ENCODE measurements around the gene RPS21. TPM values are rescaled to one million over a fixed set of nuclear protein-coding genes. Genes with fewer than 3 reads are reported as not detected.

Gene RPS21
- total and polyA plus RNA-seq, 2 of the 13 experiments (the other 11 are each of a cell fraction or from before 2014, with no cell fraction given), result 2,647 to 11,063 TPM

GRCh38 chr20:62430311-62430853, 43.5 kb downstream of the RPS21 start:
- ChIA-PET POLR2A (interaction anchor here (0.7 to 1.6 kb wide), 2 partner anchors 18 to 20 kb away, joined by 3 read pairs; no protein-coding TSS in a partner anchor), CTCF (ENCODE audit: low intra/inter-chr PET ratio, low total read pairs) (no interaction called here)
- H3K79me2 ChIP-seq (ENCODE audit: insufficient read depth, low read length), result no peaks in the 10 kb centered on the region
- in situ Hi-C loops (cut with HindIII; ENCODE audit: extremely low pct_ligation_motif_present, low pct_unique_long_range_greater_than_20kb), result no loop called here
- H4K20me1 ChIP-seq (ENCODE audit: insufficient read depth, low read length), result peaks cover 9% of the 10 kb centered on the region; the same call in 1 of the 2 replicates
- peaks cover 42% of the 10 kb centered on the region for H3K4me1 ChIP-seq (ENCODE audit: insufficient read depth, low read length)
- no TSS peak for BruUV-seq (replicated peaks)
- ATAC-seq (peak; percentile 29), FAIRE-seq (no peak), DNase-seq (ENCODE audit: low spot score) (peak; percentile 62)
- no peak overlapping the region; the same call in 1 of the 2 replicates for H3K4me2 ChIP-seq (ENCODE audit: low read depth, low read length)
- no peak overlapping the region for H3K27ac ChIP-seq (ENCODE audit: extremely low read length, insufficient read depth, low read length)
- no peaks in the 10 kb centered on the region for H3K9me3 ChIP-seq (ENCODE audit: low read length)
- H3K4me3 ChIP-seq (replicated peaks in 1 of 3; ENCODE audit: insufficient read depth in 1 of 3, low read depth in 2 of 3, low read length in 3 of 3), result no peak overlapping the region
- H2AFZ ChIP-seq (ENCODE audit: low read length), result no peak overlapping the region
- H3K9ac ChIP-seq (ENCODE audit: insufficient read depth, low read depth, low read length), result no peak overlapping the region
- H3K36me3 ChIP-seq (replicated peaks in 1 of 2; ENCODE audit: control insufficient read depth in 1 of 2, insufficient read depth in 2 of 2, low read length in 2 of 2), result no peaks in the 10 kb centered on the region
- intact Hi-C loops (cut with micrococcal nuclease; ENCODE audit: unreplicated experiment), result no loop called here
- under 1% methylated on average over 9 of the region's 10 CpGs for WGBS (ENCODE audit: low lambda C conversion rate)
- peaks cover 22 to 94% of the 10 kb centered on the region in 2 experiments for H3K27me3 ChIP-seq (ENCODE audit: control insufficient read depth in 1 of 2, insufficient read depth in 2 of 2, low read length in 2 of 2)
- TF ChIP-seq ZIK1 (CRISPR knock-in tag; IDR thresholded peaks at IDR 0.05; ENCODE audit: borderline replicate concordance, low read depth) (no peak), IRX3 (CRISPR knock-in tag; IDR thresholded peaks at IDR 0.05; ENCODE audit: borderline replicate concordance, low read depth) (no peak), PRMT3 (CRISPR knock-in tag; IDR thresholded peaks at IDR 0.05; ENCODE audit: borderline replicate concordance, low read depth) (no peak), REXO4 (CRISPR knock-in tag; IDR thresholded peaks at IDR 0.05; ENCODE audit: borderline replicate concordance) (no peak), PLRG1 (conservative IDR thresholded peaks at IDR 0.05) (no peak), IKZF5 (CRISPR knock-in tag; IDR thresholded peaks at IDR 0.05) (no peak), HNRNPLL (IDR thresholded peaks at IDR 0.05; ENCODE audit: low read depth, low read length, poor library complexity, severe bottlenecking) (peak; percentile 12), ZNF205 (CRISPR knock-in tag; IDR thresholded peaks at IDR 0.05) (no peak), HOXA5 (CRISPR knock-in tag; IDR thresholded peaks at IDR 0.05) (no peak), ZFX (CRISPR knock-in tag; IDR thresholded peaks at IDR 0.05; ENCODE audit: low read depth) (no peak), REL (CRISPR knock-in tag; conservative IDR thresholded peaks at IDR 0.05) (no peak), HHEX (CRISPR knock-in tag; IDR thresholded peaks at IDR 0.05) (no peak), SNAPC4 (CRISPR knock-in tag; IDR thresholded peaks at IDR 0.05) (no peak), MEF2D (CRISPR knock-in tag; IDR thresholded peaks at IDR 0.05) (no peak), ZFP41 (CRISPR knock-in tag; IDR thresholded peaks at IDR 0.05; ENCODE audit: borderline replicate concordance) (no peak), MZF1 (CRISPR knock-in tag; IDR thresholded peaks at IDR 0.05; ENCODE audit: borderline replicate concordance) (no peak), HMG20A (CRISPR knock-in tag; IDR thresholded peaks at IDR 0.05; ENCODE audit: borderline replicate concordance) (no peak), MTERF4 (CRISPR knock-in tag; IDR thresholded peaks at IDR 0.05) (no peak), ZNF138 (CRISPR knock-in tag; IDR thresholded peaks at IDR 0.05; ENCODE audit: low read depth) (no peak)

Data from HepG2 (cell line).